Measurements from ENCODE around the gene CCDC85C. TPM values are rescaled to one million over a fixed set of nuclear protein-coding genes. Genes with fewer than 3 reads are reported as not detected.

Gene CCDC85C
- total and polyA plus RNA-seq, 2 of the 8 experiments (the other 6 are each of a cell fraction or from before 2014, with no cell fraction given), result 16.8 to 35.8 TPM

- Histone ChIP-seq H2BK5ac (ENCODE audit: low read depth, low read length) (no peak overlapping the region), H4K91ac (replicated peaks; ENCODE audit: insufficient read length, low read length) (no peak overlapping the region), H2BK20ac (ENCODE audit: low read length) (no peak overlapping the region), H3K79me2 (ENCODE audit: control insufficient read depth in 1 of 2, insufficient read depth in 2 of 2, low read length in 2 of 2) (no peaks in the 10 kb centered on the region), H2AK5ac (ENCODE audit: low read depth, low read length) (no peak overlapping the region), H4K8ac (ENCODE audit: extremely low read depth, insufficient read depth, low read length) (no peak overlapping the region), H3K18ac (ENCODE audit: extremely low read depth, low read length) (no peak overlapping the region), H3K27ac (ENCODE audit: low read depth, low read length) (no peak overlapping the region), H2BK12ac (ENCODE audit: low read depth, low read length) (no peak overlapping the region), H3K14ac (ENCODE audit: insufficient read length) (no peak overlapping the region), H3K27me3 (replicated peaks in 1 of 4; ENCODE audit: control insufficient read depth in 3 of 4, extremely low read depth in 1 of 4, insufficient read depth in 3 of 4, low read length in 3 of 4) (no peaks in the 10 kb centered on the region; a peak in 1 of 7 replicates), H3K4me1 (replicated peaks in 1 of 4; ENCODE audit: control insufficient read depth in 3 of 4, insufficient read depth in 4 of 4, low read length in 3 of 4) (peaks cover 0 to 9% (median 3%) of the 10 kb centered on the region in 4 experiments; a peak in 3 of 7 replicates), H3K9ac (replicated peaks in 1 of 4; ENCODE audit: extremely low read depth in 1 of 4, low read depth in 3 of 4, low read length in 3 of 4) (no peak overlapping the region), H4K20me1 (replicated peaks in 1 of 2; ENCODE audit: control insufficient read depth in 1 of 2, insufficient read depth in 2 of 2, low read length in 2 of 2) (peaks cover 2 to 7% of the 10 kb centered on the region in 2 experiments), H2AFZ (ENCODE audit: low read length) (no peak overlapping the region), H3K4ac (replicated peaks; ENCODE audit: insufficient read length, low read depth, low read length) (no peak overlapping the region), H2BK15ac (ENCODE audit: low read length) (no peak overlapping the region), H3K23ac (ENCODE audit: insufficient read length) (no peak overlapping the region), H3K23me2 (ENCODE audit: low read depth, low read length) (no peaks in the 10 kb centered on the region), H2BK120ac (replicated peaks; ENCODE audit: low read depth, low read length) (no peak overlapping the region), H3K36me3 (ENCODE audit: control insufficient read depth in 2 of 4, insufficient read depth in 4 of 4, low read length in 3 of 4) (peaks cover 25 to 54% (median 30%) of the 10 kb centered on the region in 4 experiments), H3K79me1 (ENCODE audit: low read depth, low read length) (no peaks in the 10 kb centered on the region; the same call in none of the 2 replicates), H3K56ac (replicated peaks; ENCODE audit: insufficient read length, low read depth, low read length) (no peak overlapping the region), H3K4me3 (ENCODE audit: extremely low read depth in 1 of 4, insufficient read depth in 2 of 4, low read depth in 3 of 4, low read length in 4 of 4) (no peak overlapping the region), H3K9me3 (ENCODE audit: insufficient read depth in 2 of 2, low read depth in 1 of 2, low read length in 1 of 2) (no peaks in the 10 kb centered on the region), H3K4me2 (ENCODE audit: insufficient read depth in 1 of 2, low read depth in 2 of 2, low read length in 2 of 2) (no peak overlapping the region), H4K5ac (ENCODE audit: insufficient read length, low read depth, low read length) (no peak overlapping the region)
- FAIRE-seq (no peak), DNase-seq (ENCODE audit: low read depth in 1 of 2, low spot score in 2 of 2) (no peak)
- POLR2A ChIA-PET (ENCODE audit: partially characterized antibody), result no interaction called here
- CTCF ChIA-PET (ENCODE audit: partially characterized antibody), result interaction anchor here (0.5 to 1.0 kb wide), 2 partner anchors 98 to 389 kb away, joined by 3 read pairs; no protein-coding TSS in a partner anchor
- WGBS, 2 experiments (ENCODE audit: extremely low coverage in 1 of 2, insufficient coverage in 1 of 2, insufficient read length in 1 of 2, insufficient replicate concordance in 2 of 2, low coverage in 1 of 2, low lambda C conversion rate in 2 of 2, missing lambda C conversion rate in 1 of 2), result 95% methylated on average over 9 of the region's 27 CpGs; no CpG with 5 or more reads in 1 of the 2 experiments
- TF ChIP-seq ATF3 (IDR thresholded peaks at IDR 0.05; ENCODE audit: insufficient read depth, low read depth, low read length), result no peak
- TF ChIP-seq SIRT6 (IDR thresholded peaks at IDR 0.05; ENCODE audit: low read length), result no peak
- no peak for TF ChIP-seq EP300 (IDR thresholded peaks at IDR 0.05; ENCODE audit: borderline replicate concordance in 1 of 2, low read depth in 2 of 2, low read length in 2 of 2)
- TF ChIP-seq YY1 (IDR thresholded peaks at IDR 0.05; ENCODE audit: low read depth, low read length), result no peak
- no peak for TF ChIP-seq TCF12 (IDR thresholded peaks at IDR 0.05; ENCODE audit: low read depth, low read length)
- TF ChIP-seq RNF2 (IDR thresholded peaks at IDR 0.05; ENCODE audit: borderline replicate concordance, low read depth, low read length, missing control alignments, poor library complexity, severe bottlenecking), result no peak
- TF ChIP-seq SUZ12 (IDR thresholded peaks at IDR 0.05; ENCODE audit: low read length), result no peak
- no peak for TF ChIP-seq GTF2F1 (IDR thresholded peaks at IDR 0.05; ENCODE audit: borderline replicate concordance, low read depth, low read length)
- no peak for TF ChIP-seq SP4 (IDR thresholded peaks at IDR 0.05; ENCODE audit: low read length)
- TF ChIP-seq SAP30 (IDR thresholded peaks at IDR 0.05; ENCODE audit: insufficient read depth, insufficient replicate concordance, low read length), result no peak
- no peak for TF ChIP-seq SP1 (IDR thresholded peaks at IDR 0.05; ENCODE audit: low read depth, low read length)
- no peak for TF ChIP-seq CHD2 (IDR thresholded peaks at IDR 0.05; ENCODE audit: low read length)
Measured at GRCh38 chr14:99509871-99510555, 94.0 kb downstream of the CCDC85C start.

All from H1 (cell line).